ENCODE data around the gene CARD19. TPM values are rescaled to one million over a fixed set of nuclear protein-coding genes. Genes with fewer than 3 reads are reported as not detected.

CARD19 gene
- total and polyA plus RNA-seq, 8 donors: 16.9 to 43.0 (median 23.1) TPM

- H3K27me3 ChIP-seq: no peaks in the 10 kb centered on the region
- peak; percentile 25 for ATAC-seq
Observed at GRCh38 chr9:93086447-93087224, 9.4 kb upstream of the CARD19 start.

GRCh38 chr9:93087971-93088655 is 7.9 kb upstream of the CARD19 start:
- no peak for TF ChIP-seq CTCF (IDR thresholded peaks at IDR 0.05)
- peaks cover 12 to 20% of the 10 kb centered on the region in 2 donors for H3K4me1 ChIP-seq
- intact Hi-C loops (cut with DNase I): no loop called here
- no peak overlapping the region for H3K4me3 ChIP-seq
- peak in 1 of 4 donors; percentile 16 for DNase-seq
- H3K36me3 ChIP-seq: peaks cover 0 to 5% of the 10 kb centered on the region in 2 donors
- H3K27me3 ChIP-seq: no peaks in the 10 kb centered on the region
- ATAC-seq: no peak
- H3K27ac ChIP-seq: no peak overlapping the region
- H3K9me3 ChIP-seq: peaks cover 0 to 7% of the 10 kb centered on the region in 2 donors

More at GRCh38 chr9:93086447-93087224, 9.4 kb upstream of the CARD19 start:
- Histone ChIP-seq H3K4me1 (peaks cover 12 to 20% of the 10 kb centered on the region in 2 donors), H3K27ac (no peak overlapping the region), H3K4me3 (no peak overlapping the region), H3K36me3 (peaks cover 0 to 5% of the 10 kb centered on the region in 2 donors), H3K9me3 (peaks cover 0 to 7% of the 10 kb centered on the region in 2 donors)
- peak in 1 of 4 donors; percentile 12 for DNase-seq
- no peak for TF ChIP-seq CTCF (IDR thresholded peaks at IDR 0.05)
- intact Hi-C loops (cut with DNase I): no loop called here

GRCh38 chr9:93088656-93089015 is 7.4 kb upstream of the CARD19 start:
- peaks cover 0 to 5% of the 10 kb centered on the region in 2 donors for H3K36me3 ChIP-seq
- DNase-seq (peak in 1 of 4 donors; percentile 16), ATAC-seq (no peak)
- no peak for TF ChIP-seq CTCF (IDR thresholded peaks at IDR 0.05)
- intact Hi-C loops (cut with DNase I): no loop called here
- peaks cover 8 to 20% of the 10 kb centered on the region in 2 donors for H3K4me1 ChIP-seq
- no peaks in the 10 kb centered on the region for H3K27me3 ChIP-seq
- H3K27ac ChIP-seq: no peak overlapping the region
- H3K9me3 ChIP-seq: peaks cover 0 to 7% of the 10 kb centered on the region in 2 donors
- no peak overlapping the region for H3K4me3 ChIP-seq

GRCh38 chr9:93089024-93089423 is 7.0 kb upstream of the CARD19 start:
- ATAC-seq (no peak), DNase-seq (no peak)
- H3K9me3 ChIP-seq: peaks cover 0 to 7% of the 10 kb centered on the region in 2 donors
- intact Hi-C loops (cut with DNase I): no loop called here
- no peak overlapping the region for H3K4me3 ChIP-seq
- peaks cover 5 to 21% of the 10 kb centered on the region in 2 donors for H3K4me1 ChIP-seq
- TF ChIP-seq CTCF (IDR thresholded peaks at IDR 0.05): no peak
- no peaks in the 10 kb centered on the region for H3K27me3 ChIP-seq
- H3K36me3 ChIP-seq: peaks cover 0 to 5% of the 10 kb centered on the region in 2 donors
- no peak overlapping the region for H3K27ac ChIP-seq

- intact Hi-C loops (cut with DNase I): no loop called here
- no peak for TF ChIP-seq CTCF (IDR thresholded peaks at IDR 0.05)
- H3K4me3 ChIP-seq: no peak overlapping the region
- DNase-seq: peak in 1 of 4 donors; percentile 16
- H3K36me3 ChIP-seq: peaks cover 0 to 3% of the 10 kb centered on the region in 2 donors
- H3K4me1 ChIP-seq: peaks cover 5 to 26% of the 10 kb centered on the region in 2 donors
- peaks cover 0 to 7% of the 10 kb centered on the region in 2 donors for H3K9me3 ChIP-seq
- ATAC-seq: no peak
- H3K27ac ChIP-seq: no peak overlapping the region
- H3K27me3 ChIP-seq: no peaks in the 10 kb centered on the region
Observed at GRCh38 chr9:93089481-93089991, 6.5 kb upstream of the CARD19 start.
